WTC11 (cell line): ENCODE measurements around the gene PPP1R16B. TPM values are rescaled to one million over a fixed set of nuclear protein-coding genes. Genes with fewer than 3 reads are reported as not detected.

ENCODE experiments used
- ATAC-seq: fragments of 200-7000 bp; cut with Tn5 transposase; 2 replicates; pipeline ENCODE4 v1.10.0; 2021; ENCODE audit warnings: mild to moderate bottlenecking, moderate library complexity
- CTCF ChIA-PET: fragments of 300-600 bp; sonication (Branson Sonifier 250); formaldehyde crosslinking; loops from one replicate; lab custom pipeline; 2021; ENCODE audit warnings: antibody characterized with exemption; lab: Charles Lee
- POLR2A ChIA-PET: fragments of 350-600 bp; sonication (Branson Sonifier 250); formaldehyde crosslinking; loops from one replicate; lab custom pipeline; 2021; ENCODE audit warnings: antibody characterized with exemption; lab: Charles Lee
- DNase-seq: peaks from one replicate; pipeline ENCODE4 v3.0.0; 2021; ENCODE audit warnings: low spot score
- H3K27ac Mint-ChIP-seq: 2 replicates; pipeline ENCODE4 v1.8.0; 2021; ENCODE audit warnings: mixed read lengths
- H3K27me3 Mint-ChIP-seq: 2 replicates; pipeline ENCODE4 v1.8.0; 2021; ENCODE audit warnings: low read depth, mild to moderate bottlenecking, moderate library complexity, mixed read lengths
- H3K36me3 Mint-ChIP-seq: 2 replicates; pipeline ENCODE4 v1.8.0; 2021; ENCODE audit warnings: mixed read lengths
- H3K4me1 Mint-ChIP-seq: 2 replicates; pipeline ENCODE4 v1.8.0; 2022; ENCODE audit warnings: mixed read lengths
- H3K4me3 Mint-ChIP-seq: 2 replicates; pipeline ENCODE4 v1.8.0; 2021; ENCODE audit warnings: mild to moderate bottlenecking, moderate library complexity, mixed read lengths
- H3K9me3 Mint-ChIP-seq: 2 replicates; pipeline ENCODE4 v1.8.0; 2021; ENCODE audit warnings: mixed read lengths
- ATF3 ChIP-seq: sonication (generic); formaldehyde crosslinking; conservative IDR thresholded peaks from 2 replicates; pipeline ENCODE4 v1.8.1; 2022; ENCODE audit warnings: mild to moderate bottlenecking, missing genetic modification reagents
- CTCF ChIP-seq: fragments of 200-600 bp; IDR thresholded peaks from 2 replicates; pipeline ENCODE4 v1.8.0; 2022; ENCODE audit warnings: antibody characterized with exemption
- E2F4 ChIP-seq: sonication (generic); formaldehyde crosslinking; IDR thresholded peaks from 2 replicates; pipeline ENCODE4 v1.8.1; 2022; ENCODE audit warnings: low read depth, mild to moderate bottlenecking, moderate library complexity, missing genetic modification reagents, borderline replicate concordance
- EMX1 ChIP-seq: fragments of 250-450 bp; sonication (Bioruptor Pico); IDR thresholded peaks from 2 replicates; pipeline ENCODE4 v1.8.0; 2021; ENCODE audit warnings: mild to moderate bottlenecking
- ERG ChIP-seq: fragments of 250-450 bp; sonication (Bioruptor Pico); IDR thresholded peaks from 2 replicates; pipeline ENCODE4 v1.8.0; 2021; ENCODE audit warnings: mild to moderate bottlenecking
- ETV6 ChIP-seq: sonication (generic); formaldehyde crosslinking; IDR thresholded peaks from 2 replicates; pipeline ENCODE4 v1.8.1; 2022; ENCODE audit warnings: mild to moderate bottlenecking, missing genetic modification reagents
- FOXK1 ChIP-seq: sonication (generic); formaldehyde crosslinking; IDR thresholded peaks from 2 replicates; pipeline ENCODE4 v1.8.0; 2022; ENCODE audit warnings: mild to moderate bottlenecking, moderate library complexity, missing genetic modification reagents
- GABPB1 ChIP-seq: sonication (generic); formaldehyde crosslinking; IDR thresholded peaks from 2 replicates; pipeline ENCODE4 v1.8.1; 2023; ENCODE audit warnings: mild to moderate bottlenecking, missing genetic modification reagents
- GRHL2 ChIP-seq: fragments of 250-450 bp; sonication (Bioruptor Pico); IDR thresholded peaks from 2 replicates; pipeline ENCODE4 v1.8.0; 2022; ENCODE audit warnings: mild to moderate bottlenecking, moderate library complexity; ENCODE audit not compliant: insufficient replicate concordance, severe bottlenecking
- HMGA2 ChIP-seq: fragments of 250-450 bp; sonication (Bioruptor Pico); IDR thresholded peaks from 2 replicates; pipeline ENCODE4 v1.4.0; 2021; ENCODE audit warnings: mild to moderate bottlenecking, moderate library complexity
- HMGXB4 ChIP-seq: sonication (generic); formaldehyde crosslinking; IDR thresholded peaks from 2 replicates; pipeline ENCODE4 v1.8.1; 2023; ENCODE audit warnings: mild to moderate bottlenecking, moderate library complexity, missing genetic modification reagents
- KAT7 ChIP-seq: sonication (generic); formaldehyde crosslinking; IDR thresholded peaks from 2 replicates; pipeline ENCODE4 v1.8.1; 2023; ENCODE audit warnings: missing genetic modification reagents, mild to moderate bottlenecking, borderline replicate concordance
- NFATC4 ChIP-seq: fragments of 250-450 bp; sonication (Bioruptor Pico); IDR thresholded peaks from 2 replicates; pipeline ENCODE4 v1.9.0; 2021; ENCODE audit warnings: mild to moderate bottlenecking
- PRDM15 ChIP-seq: sonication (generic); formaldehyde crosslinking; IDR thresholded peaks from 2 replicates; pipeline ENCODE4 v1.8.0; 2022; ENCODE audit warnings: missing genetic modification reagents
- SMAD4 ChIP-seq: sonication (generic); formaldehyde crosslinking; IDR thresholded peaks from 2 replicates; pipeline ENCODE4 v1.8.0; 2022; ENCODE audit warnings: mild to moderate bottlenecking, missing genetic modification reagents
- USF1 ChIP-seq: sonication (generic); formaldehyde crosslinking; IDR thresholded peaks from 2 replicates; pipeline ENCODE4 v1.8.0; 2022; ENCODE audit warnings: mild to moderate bottlenecking, missing genetic modification reagents
- USF2 ChIP-seq: sonication (generic); formaldehyde crosslinking; IDR thresholded peaks from 2 replicates; pipeline ENCODE4 v1.8.1; 2023; ENCODE audit warnings: mild to moderate bottlenecking, missing genetic modification reagents, moderate library complexity
- ZNF281 ChIP-seq: sonication (generic); formaldehyde crosslinking; IDR thresholded peaks from 2 replicates; pipeline ENCODE4 v1.8.0; 2023; ENCODE audit warnings: mild to moderate bottlenecking, missing genetic modification reagents
- ZNF416 ChIP-seq: fragments of 250-450 bp; sonication (Bioruptor Pico); IDR thresholded peaks from 2 replicates; pipeline ENCODE4 v1.9.0; 2021; ENCODE audit warnings: mild to moderate bottlenecking, inconsistent platforms
- total RNA-seq: library from RNA; stranded (reverse); gene quantifications from 3 replicates; pipeline ENCODE4 v1.2.3, GENCODE V29; 2021

Gene PPP1R16B
- total RNA-seq, 1 experiment from 2014 or later, result 12.0 TPM

- TF ChIP-seq CTCF, result no peak
- TF ChIP-seq GABPB1 (CRISPR knock-in tag), result no peak
- no peak for TF ChIP-seq ETV6 (CRISPR knock-in tag)
- TF ChIP-seq USF2 (CRISPR knock-in tag), result no peak
- no peak for TF ChIP-seq EMX1 (CRISPR knock-in tag)
Measured at GRCh38 chr20:38935967-38936407, 130.5 kb downstream of the PPP1R16B start (continued).

- H3K4me3 Mint-ChIP-seq, result no peak overlapping the region
- no peaks in the 10 kb centered on the region for H3K9me3 Mint-ChIP-seq
- peaks cover 47% of the 10 kb centered on the region for H3K36me3 Mint-ChIP-seq
- DNase-seq, result no peak
- POLR2A ChIA-PET, result interaction anchor here (1.4 kb wide), 1 partner anchor 10 kb away, joined by 7 read pairs; the partner anchor contains the start of gene FAM83D
- CTCF ChIA-PET, result interaction anchor here (0.6 to 0.9 kb wide), 2 partner anchors 44 to 270 kb away, joined by 3 read pairs; no protein-coding TSS in a partner anchor
- ATAC-seq, result no peak
- H3K4me1 Mint-ChIP-seq, result peaks cover 34% of the 10 kb centered on the region
- H3K27me3 Mint-ChIP-seq, result no peaks in the 10 kb centered on the region; the same call in 1 of the 2 replicates
- TF ChIP-seq HMGA2 (CRISPR knock-in tag) (no peak), ZNF281 (no peak), NFATC4 (CRISPR knock-in tag) (no peak), ERG (no peak), ZNF416 (no peak), FOXK1 (CRISPR knock-in tag) (no peak), GRHL2 (CRISPR knock-in tag) (no peak)
- H3K27ac Mint-ChIP-seq, result peak overlapping the region; percentile 80
Measured at GRCh38 chr20:38937000-38937399, 131.5 kb downstream of the PPP1R16B start.

- DNase-seq (no peak), ATAC-seq (no peak)
- Mint-ChIP-seq H3K4me1 (peaks cover 27% of the 10 kb centered on the region), H3K4me3 (no peak overlapping the region), H3K9me3 (no peaks in the 10 kb centered on the region), H3K36me3 (peaks cover 57% of the 10 kb centered on the region), H3K27ac (peak overlapping the region; percentile 80), H3K27me3 (no peaks in the 10 kb centered on the region; the same call in 1 of the 2 replicates)
- ChIA-PET CTCF (no interaction called here), POLR2A (no interaction called here)
- TF ChIP-seq SMAD4 (CRISPR knock-in tag), result no peak
- no peak for TF ChIP-seq PRDM15 (CRISPR knock-in tag)
- TF ChIP-seq HMGXB4 (CRISPR knock-in tag), result no peak
- TF ChIP-seq ATF3, result no peak
- no peak for TF ChIP-seq E2F4 (CRISPR knock-in tag)
- TF ChIP-seq HMGA2 (CRISPR knock-in tag), result no peak
- no peak for TF ChIP-seq USF1 (CRISPR knock-in tag)
- TF ChIP-seq KAT7 (CRISPR knock-in tag), result no peak
Measured at GRCh38 chr20:38937978-38938473, 132.5 kb downstream of the PPP1R16B start.
